NCI-H128 (cell line): ENCODE measurements around the gene ZNF735.
"Not testable (repeated sequence)": the region's sequence is repeated elsewhere in the genome, so short reads cannot be mapped to it uniquely, and the experiment has no call there.

Experiments used
- DNase-seq: peaks from one replicate; lab custom pipeline; 2025; ENCODE audit not compliant: unreplicated experiment; lab: John Stamatoyannopoulos, UW

Gene ZNF735

DNA sequence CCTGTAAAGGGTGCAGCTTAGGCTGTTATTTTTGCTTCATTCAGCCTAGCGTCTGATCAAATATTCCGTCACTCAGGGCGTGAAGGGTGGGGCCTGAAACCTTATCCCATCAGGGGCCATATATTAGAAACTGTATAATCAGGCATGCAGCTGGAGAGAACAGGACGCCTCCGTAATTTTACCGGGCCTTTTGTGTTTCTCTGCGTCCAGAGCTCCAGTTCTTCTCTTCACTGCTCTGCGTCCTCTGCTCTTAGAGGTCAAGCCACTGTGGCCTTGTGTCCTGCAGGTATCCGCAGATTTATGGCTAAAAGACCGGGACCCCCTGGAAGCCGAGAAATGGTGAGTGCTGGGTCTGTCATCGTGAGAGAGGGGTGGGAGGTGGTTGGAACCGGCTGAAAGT is at the start of gene ZNF735:
ZNF735 (plus strand) TSS at position 301 of the 400 bp plus-strand sequence; CDS start at position 301, 0 bp downstream.
- no peak for DNase-seq

DNA sequence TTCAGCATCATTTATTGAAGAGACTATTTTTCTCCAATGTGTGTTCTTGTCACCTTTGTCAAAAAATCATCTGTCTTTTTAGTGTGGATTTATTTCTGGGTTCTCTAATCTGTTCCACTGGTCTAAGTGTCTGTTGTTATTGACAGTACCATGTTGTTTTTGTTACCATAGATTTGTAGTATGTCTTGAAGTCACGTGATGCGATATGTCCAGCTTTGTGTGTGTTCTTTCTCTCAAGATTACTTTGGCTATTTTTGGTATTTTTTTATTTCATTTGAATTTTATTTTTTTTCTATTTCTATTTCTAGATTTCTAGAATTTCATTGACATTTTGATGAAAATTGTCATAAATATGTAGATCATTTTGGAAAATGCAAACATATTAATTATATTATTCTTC is 36.0 kb upstream of the ZNF735 start:
- not testable (repeated sequence) for DNase-seq

DNA sequence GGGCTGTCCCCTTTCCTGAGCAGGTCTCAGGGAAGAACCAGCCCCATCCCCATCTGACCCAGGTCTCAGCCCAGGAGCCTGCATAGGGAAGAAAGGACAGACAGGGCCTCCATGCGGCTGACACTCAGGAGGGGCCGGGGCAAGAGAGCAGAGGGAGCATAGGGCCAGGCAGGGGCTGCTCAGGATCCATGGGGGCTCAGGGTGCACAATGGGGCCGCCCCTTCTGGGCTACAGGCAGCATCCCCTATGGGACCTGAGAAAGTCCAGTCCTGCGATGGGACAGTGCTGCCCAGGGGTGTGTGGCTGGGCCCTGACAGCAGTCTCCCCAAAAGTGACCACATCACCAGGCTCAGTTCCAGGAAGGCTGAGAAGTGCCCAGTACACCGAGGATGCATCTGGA is 32.7 kb upstream of the ZNF735 start:
- DNase-seq = no peak

DNA sequence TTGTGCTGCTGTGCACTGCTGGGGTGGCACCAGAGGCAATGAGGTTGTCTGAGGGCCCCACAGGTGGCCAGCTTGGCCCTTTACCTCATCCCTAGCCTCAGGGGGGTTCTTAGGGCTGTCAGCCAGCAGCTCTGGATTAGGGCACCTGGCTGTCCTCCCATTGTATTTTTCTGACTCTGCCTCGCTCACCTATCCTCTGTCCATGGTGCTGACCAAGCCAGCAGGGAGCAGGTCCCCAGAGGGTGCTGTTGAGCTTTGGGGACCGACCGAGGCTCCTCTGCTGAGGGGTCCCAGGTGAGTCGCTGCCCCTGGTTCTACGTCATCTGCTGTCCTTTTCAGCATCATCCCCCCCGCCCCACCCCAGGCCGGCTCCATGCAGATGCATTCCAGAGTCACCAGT is 32.1 kb upstream of the ZNF735 start:
- no peak for DNase-seq

DNA sequence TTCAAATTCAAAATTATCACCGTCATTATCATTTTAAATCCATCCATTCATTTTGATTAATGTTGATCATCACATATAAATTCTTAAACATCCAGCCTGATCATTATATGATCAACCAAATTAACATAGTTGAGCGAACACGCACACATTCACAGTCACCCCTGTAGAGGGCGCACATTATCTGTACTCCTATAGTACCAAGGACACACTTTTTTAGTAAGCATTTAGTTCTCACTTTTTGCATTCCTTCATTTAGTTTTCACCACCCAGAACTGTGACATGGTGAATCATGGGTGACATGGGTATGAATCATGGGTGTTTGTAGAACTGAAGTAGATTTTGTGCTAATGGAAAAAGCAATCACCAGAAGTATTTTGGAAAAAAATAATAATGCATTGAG is 26.0 kb upstream of the ZNF735 start:
- no peak for DNase-seq

DNA sequence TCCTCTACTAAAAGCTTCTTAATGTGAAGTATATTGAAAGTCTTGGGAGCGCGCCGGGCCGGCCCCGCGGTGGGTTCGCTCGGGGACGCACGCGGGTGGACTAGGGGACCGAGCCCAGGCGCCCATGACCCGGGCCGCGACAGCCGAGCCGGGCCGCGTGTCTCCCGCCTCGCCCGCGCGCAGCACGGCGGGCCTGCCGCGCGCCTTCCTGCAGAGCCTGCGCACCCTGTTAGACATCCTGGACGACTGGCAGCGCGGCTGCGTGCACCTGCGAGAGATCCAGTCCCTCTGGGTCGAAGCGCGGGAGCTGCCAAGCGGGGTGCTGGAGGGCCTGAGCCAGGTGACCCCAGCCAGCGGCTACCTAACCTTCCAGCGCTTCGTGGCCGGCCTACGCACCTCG is 25.4 kb upstream of the ZNF735 start:
- DNase-seq = no peak

DNA sequence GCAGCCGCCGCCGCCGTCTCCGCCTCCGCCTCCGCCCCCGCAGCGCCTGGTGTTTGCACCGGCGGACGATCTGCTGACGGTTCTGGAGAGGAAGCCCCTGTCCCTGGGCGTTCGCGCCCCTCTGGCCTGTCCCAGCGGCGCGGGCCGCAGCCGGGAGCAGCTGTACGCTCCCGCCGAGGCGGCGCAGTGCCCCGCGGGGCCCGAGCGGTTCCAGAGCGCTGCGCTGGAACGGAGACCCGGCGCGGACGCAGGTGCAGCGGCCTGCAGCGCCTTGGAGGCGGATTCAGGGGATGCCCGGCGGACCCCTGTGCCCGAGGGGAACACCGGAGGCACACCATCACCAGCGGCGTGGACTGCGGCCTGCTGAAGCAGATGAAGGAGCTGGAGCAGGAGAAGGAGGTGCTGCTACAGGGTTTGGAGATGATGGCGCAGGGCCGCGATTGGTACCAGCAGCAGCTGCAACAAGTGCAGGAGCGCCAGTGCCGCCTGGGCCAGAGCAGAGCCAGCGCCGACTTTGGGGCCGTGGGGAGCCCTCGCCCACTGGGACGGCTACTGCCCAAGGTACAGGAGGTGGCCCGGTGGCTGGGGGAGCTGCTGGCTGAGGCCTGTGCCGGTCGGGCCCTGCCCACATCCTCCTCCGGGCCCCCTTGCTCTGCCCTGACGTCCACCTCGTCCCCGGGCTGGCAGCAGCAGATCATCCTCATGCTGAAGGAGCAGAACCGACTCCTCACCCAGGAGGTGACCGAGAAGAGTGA is 24.8 kb upstream of the ZNF735 start:
- DNase-seq = no peak

DNA sequence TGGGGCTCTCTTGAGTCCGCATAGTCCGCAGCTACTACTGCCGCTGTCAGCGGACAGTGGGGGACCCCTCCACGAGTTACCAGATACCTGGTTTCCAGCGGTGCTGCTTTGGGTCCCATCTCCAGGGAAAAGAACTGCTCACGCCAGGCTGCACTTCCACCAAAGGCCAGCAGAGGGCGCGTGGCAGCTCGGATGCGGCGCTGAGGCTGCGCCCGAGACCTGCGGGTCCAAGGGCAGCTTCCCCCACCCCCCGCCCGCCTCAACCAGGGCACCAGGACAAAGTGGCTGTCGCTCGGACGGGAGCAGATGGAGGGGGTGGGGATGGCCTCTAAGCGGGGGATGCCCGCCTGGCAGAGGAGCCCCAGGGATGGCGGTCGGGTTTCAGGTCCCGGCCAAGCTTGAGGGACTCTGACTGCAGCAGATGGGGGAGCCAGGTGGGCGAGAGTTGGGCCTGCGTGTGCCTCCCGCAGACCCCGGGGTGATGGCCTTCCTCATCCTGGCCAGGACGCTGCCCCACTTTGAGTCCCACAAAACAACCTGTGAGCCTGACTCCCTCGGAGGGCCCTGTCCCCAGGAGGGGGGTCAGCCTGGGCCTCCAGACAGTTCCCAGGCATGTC is 23.8 kb upstream of the ZNF735 start:
- DNase-seq = no peak

DNA sequence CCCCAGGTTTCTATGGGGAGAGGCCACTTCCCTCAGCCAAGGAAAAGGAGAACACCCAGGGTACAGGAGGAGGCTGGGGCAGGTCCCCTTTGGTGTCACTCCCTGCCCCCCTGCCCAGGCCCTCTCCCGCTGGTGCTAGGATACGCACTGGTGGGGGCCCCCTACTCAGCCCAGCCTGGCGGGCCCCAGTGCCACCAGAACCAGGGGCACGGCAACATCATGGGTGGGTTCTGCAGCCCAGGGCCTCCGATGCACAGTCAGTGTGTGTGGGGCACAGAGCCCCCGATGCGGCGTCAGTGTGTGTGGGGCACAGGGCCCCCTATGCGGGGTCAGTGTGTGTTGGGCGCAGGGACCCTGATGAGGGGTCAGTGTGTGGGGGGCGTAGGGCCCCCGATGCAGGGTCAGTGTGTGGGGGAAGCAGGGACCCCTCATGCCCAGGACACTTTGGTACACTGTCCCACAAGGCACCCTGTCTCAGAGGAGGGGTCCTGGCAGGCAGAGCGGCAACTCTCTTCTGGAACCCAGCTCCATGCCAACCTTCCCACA is 23.1 kb upstream of the ZNF735 start:
- DNase-seq = no peak

DNA sequence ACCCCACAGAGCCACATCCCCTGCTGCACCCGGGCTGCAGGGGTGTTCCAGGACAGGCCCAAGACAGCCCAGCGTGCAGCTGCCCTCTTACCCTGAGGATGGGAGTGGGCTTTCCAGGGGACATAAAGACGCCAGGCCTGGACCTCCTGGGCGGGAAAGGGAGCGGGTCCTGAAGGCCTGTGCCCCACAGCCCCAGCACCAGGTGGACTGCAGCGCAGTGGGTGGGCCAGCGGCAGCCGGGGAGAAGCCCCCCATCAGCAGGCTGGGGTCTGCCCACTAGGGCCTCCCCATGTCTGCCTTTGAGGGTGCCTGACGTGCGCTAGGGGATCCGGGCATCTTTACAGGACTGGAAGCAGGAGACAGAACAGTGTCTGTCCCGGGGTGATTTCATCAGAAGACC is 22.6 kb upstream of the ZNF735 start:
- DNase-seq = no peak

DNA sequence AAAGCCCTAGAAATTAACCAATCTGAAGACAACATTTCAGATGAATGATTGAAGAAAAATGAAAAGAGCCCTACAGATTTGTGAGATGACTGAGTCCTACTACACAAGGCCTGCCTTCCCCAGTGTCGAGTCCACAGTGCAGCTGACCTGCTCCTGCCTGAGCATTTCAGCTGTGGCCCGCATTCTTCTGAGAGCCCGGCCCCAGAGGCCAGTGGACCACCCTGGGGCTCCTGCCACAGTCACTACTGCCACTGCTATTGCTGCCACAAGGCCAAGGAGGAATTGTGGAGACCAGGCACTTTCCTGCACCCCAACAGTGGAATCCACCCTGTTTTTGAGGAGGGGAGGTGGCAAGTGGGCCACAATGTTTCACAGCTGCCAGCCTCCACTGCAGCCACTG is 19.6 kb upstream of the ZNF735 start:
- DNase-seq = no peak

DNA sequence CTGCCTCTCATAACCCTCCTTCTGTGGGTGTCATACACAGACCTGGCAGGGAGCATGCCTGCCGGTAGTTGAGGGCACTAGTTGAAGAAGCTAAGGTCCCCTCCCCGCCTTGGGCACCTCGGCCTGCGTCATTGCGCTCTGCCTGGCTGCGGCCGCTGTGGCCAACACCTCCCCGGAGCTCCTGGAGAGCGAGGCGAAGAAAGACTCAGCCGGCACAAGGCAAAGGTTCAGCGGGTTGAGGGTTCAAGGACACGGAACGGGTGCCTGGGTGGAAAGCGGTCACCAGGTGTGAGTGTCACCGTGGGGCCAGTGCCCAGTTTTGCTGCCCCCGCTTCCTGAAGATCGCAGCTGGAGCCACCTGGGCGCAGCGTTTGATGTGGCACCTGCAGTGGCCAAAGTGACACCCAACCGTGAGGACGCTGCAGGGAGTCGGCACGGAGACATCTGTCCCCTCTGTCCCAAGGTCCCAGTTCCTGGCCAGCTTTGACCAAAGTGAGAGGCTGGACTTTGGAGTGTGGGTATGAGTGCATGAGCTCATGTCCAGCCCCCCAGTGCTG is 14.8 kb upstream of the ZNF735 start:
- DNase-seq = no peak

DNA sequence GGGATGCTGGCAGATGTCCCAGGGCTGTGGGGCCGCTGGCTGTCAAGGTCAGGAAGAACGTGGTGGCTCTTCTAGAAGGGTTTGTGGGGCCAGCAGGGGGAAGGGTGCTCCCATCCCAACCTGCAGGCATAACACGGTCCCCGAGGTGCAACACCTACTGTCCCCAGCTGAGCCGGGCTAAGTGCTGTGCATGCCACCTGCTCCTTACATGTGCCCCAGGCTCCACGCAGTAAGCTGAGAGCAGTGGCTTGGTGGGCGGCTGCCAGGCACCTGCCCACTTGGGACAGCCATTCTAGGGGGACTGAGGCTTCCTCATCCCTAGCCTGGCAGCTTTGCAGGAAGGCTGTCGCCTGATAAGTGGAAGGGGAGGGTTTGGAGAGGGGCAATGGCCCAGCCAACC is 14.2 kb upstream of the ZNF735 start:
- no peak for DNase-seq

DNA sequence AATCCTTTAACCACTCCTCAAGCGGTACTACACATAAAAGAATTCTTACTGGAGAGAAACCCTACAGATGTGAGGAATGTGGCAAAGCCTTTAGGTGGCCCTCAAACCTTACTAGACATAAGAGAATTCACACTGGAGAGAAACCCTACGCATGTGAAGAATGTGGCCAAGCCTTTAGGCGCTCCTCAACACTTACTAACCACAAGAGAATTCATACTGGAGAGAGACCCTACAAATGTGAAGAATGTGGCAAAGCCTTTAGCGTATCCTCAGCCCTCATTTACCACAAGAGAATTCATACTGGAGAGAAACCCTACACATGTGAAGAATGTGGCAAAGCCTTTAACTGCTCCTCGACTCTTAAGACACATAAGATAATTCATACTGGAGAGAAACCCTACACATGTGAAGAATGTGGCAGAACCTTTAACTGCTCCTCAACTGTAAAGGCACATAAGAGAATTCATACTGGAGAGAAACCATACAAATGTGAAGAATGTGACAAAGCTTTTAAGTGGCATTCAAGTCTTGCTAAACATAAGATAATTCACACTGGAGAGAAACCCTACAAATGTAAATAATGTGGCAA is 12.8 kb downstream of the ZNF735 start:
- not testable (repeated sequence) for DNase-seq

DNA sequence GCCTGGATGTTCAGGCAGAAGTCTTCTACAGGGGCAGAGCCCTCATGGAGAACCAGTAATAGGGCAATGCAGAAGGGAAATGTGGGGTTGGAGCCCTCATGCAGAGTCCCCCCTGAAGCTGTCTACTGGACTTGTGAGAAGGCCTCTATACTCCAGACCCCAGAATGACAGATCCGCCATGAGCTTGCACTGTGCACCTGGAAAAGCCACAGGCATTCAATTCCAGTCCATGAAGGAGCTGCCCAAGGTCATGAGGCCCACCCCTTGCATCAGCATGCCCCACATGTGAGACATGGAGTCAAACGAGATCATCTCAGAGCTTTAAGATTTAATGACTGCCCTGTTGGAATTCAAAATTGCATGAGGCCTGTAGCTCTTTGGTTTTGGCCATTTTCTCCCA is 16.4 kb downstream of the ZNF735 start:
- no peak for DNase-seq

DNA sequence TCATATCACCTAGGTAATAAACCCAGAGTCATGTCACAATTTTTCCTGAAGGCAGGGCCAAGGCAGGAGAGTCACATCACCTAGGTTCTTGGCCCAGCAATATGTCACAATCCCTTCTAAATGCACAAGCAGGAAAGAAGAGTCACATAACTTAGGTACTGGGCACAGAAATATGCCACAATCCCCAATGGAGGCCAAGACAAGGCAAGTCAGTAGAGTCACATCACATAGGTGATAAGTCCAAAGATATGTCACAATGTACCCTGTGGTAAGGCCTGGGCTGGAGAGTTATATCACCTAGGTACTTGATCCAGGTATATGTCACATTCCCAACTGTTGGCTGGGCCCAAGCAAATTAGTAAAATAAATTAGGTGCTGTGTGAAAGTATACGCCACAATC is 21.2 kb downstream of the ZNF735 start, which contains the start of gene ZNF679:
ZNF679 (plus strand) TSS at position 301 of the 400 bp plus-strand sequence. CDS start 20,644 bp downstream, outside the sequence.
- DNase-seq = not testable (repeated sequence)

DNA sequence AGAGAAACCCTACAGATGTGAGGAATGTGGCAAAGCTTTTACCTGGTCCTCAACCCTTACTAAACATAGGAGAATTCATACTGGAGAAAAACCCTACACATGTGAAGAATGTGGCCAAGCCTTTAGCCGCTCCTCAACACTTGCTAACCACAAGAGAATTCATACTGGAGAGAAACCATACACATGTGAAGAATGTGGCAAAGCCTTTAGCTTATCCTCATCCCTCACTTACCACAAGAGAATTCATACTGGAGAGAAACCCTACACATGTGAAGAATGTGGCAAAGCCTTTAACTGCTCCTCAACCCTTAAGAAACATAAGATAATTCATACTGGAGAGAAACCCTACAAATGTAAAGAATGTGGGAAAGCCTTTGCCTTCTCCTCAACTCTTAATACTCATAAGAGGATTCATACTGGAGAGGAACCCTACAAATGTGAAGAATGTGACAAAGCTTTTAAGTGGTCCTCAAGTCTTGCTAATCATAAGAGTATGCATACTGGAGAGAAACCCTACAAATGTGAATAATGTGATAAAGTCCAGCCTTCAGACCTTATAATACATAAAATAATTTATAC is 59.4 kb downstream of the ZNF735 start:
- DNase-seq = no peak
